Breast epithelium (tissue), 3 donors: Measurements from ENCODE around the gene REEP1.
"Not testable (repeated sequence)": the region's sequence is repeated elsewhere in the genome, so short reads cannot be mapped to it uniquely, and the experiment has no call there.

ENCODE experiments used
- CTCF ChIP-seq, 3 donors: fragments of 450-650 bp; IDR thresholded peaks; one replicate each; pipeline ENCODE4 v1.5.1; 2016 to 2017; ENCODE audit warnings: antibody characterized with exemption in 3 of 3, mild to moderate bottlenecking in 3 of 3, moderate library complexity in 3 of 3
- POLR2AphosphoS5 ChIP-seq, 3 donors: sonication (generic); formaldehyde crosslinking; IDR thresholded peaks; one replicate each; pipeline ENCODE4 v1.6.1; 2017; ENCODE audit warnings: antibody characterized with exemption in 3 of 3

DNA sequence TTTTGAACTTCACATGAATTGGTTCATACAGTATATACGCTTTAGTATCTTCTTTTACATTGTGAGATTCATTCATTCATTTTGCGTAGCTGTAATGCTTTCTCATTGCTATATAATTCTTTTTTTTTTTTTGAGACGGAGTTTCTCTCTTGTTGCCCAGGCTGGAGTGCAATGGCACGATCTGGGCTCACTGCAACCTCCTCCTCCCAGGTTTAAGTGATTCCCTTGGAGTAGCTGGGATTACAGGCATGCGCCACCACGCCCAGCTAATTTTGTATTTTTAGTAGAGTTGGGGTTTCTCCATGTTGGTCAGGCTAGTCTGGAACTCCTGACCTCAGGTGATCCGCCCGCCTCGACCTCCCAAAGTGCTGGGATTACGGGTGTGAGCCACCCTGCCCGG, 136.9 kb downstream of the REEP1 start:
- not testable (repeated sequence) for TF ChIP-seq CTCF, POLR2AphosphoS5 (IDR thresholded peaks at IDR 0.05)
